Activated CD8-positive, alpha-beta memory T cell treated with anti-CD3 and anti-CD28 coated beads for 36 hours (primary cell): ENCODE results near the gene CAPN2. TPM values are rescaled to one million over a fixed set of nuclear protein-coding genes. Genes with fewer than 3 reads are reported as not detected.

Experiments used
- CTCF ChIA-PET: fragments of 350-600 bp; sonication (Branson Sonifier 250); formaldehyde crosslinking; loops from one replicate; lab custom pipeline; 2021; ENCODE audit warnings: antibody characterized with exemption; lab: Charles Lee
- POLR2A ChIA-PET: fragments of 350-600 bp; sonication (Branson Sonifier 250); formaldehyde crosslinking; loops from one replicate; lab custom pipeline; 2021; ENCODE audit warnings: antibody characterized with exemption; lab: Charles Lee
- total RNA-seq, 2 experiments: library from RNA; stranded (reverse); gene quantifications; one replicate each; pipeline ENCODE4 v1.2.3, GENCODE V29; 2021

The CAPN2 gene
- total RNA-seq, 2 experiments from 2014 or later: 59.6 to 60.2 TPM

- POLR2A ChIA-PET: no interaction called here
- CTCF ChIA-PET: interaction anchor here (1.0 kb wide), 1 partner anchor 17 kb away, joined by 5 read pairs; no protein-coding TSS in a partner anchor
Observed at GRCh38 chr1:223765719-223766340, 53.5 kb downstream of the CAPN2 start.

GRCh38 chr1:223770621-223771315, 58.4 kb downstream of the CAPN2 start:
- CTCF ChIA-PET: interaction anchor here (1.7 kb wide), 1 partner anchor 60 kb away, joined by 4 read pairs; no protein-coding TSS in a partner anchor
- POLR2A ChIA-PET: no interaction called here

DNA sequence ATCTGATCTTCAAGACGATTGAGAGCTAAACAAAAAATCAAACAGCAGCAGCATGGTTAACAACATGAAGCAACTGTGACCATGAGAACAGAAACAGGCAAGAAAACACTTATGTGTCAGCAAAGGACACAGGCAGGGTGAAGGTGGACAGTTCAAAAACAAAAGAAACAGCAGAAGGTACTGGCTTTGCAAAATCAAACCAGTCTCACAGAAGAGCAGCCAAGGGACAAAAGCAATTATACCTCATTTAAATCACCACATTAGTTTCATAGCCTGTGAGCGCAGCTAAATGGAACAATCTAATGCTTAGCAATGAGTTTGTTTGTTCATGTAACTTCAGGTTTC, 59.1 kb downstream of the CAPN2 start:
- POLR2A ChIA-PET: interaction anchor here (0.6 kb wide), 1 partner anchor 14 kb away, joined by 4 read pairs; no protein-coding TSS in a partner anchor
- CTCF ChIA-PET: interaction anchor here (1.7 kb wide), 1 partner anchor 60 kb away, joined by 4 read pairs; no protein-coding TSS in a partner anchor

DNA sequence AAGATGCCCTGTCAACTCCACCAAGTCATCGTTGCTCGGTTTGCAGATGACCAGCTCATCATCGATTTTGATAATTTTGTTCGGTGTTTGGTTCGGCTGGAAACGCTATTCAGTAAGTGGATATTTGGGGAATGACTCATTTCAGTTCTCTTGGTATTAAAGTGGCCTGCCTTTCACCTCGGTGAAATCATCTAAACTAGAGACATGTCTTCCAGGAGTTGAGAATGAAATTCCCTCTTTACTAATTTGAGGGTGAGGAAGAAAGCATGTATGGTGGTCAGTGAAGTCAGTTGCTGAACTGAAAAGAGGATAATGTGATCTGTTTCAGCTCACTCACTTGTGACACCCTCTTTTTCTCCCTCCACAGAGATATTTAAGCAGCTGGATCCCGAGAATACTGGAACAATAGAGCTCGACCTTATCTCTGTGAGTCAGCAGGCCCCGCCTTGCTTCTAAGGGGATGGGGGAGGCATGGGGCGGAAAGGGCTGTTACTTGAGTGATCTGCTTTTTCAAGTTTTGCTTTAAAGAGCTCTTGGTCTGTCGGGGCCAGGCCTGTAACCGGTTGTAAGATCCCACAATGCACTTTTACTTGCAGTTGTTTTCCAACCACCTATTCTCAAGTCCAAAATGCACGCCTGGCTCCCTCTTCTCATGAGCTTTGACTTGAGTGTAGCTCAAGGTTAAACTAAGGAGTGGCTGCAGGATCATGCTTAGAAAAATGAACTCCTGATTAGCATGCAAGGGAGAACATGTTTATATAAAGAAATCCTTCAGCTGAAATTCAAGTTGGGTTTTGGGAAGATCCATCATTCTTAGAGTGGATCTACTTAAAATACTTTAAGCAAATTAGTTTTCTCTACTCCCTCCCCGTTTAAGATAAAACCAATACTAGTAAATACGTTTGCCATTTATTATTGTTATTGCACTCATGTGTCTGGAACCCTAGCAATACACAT, 59.8 kb downstream of the CAPN2 start:
- CTCF ChIA-PET: interaction anchor here (1.0 to 1.7 kb wide), 2 partner anchors 23 to 61 kb away, joined by 3 to 4 read pairs; no protein-coding TSS in a partner anchor
- POLR2A ChIA-PET: interaction anchor here (0.6 kb wide), 1 partner anchor 14 kb away, joined by 4 read pairs; no protein-coding TSS in a partner anchor

- CTCF ChIA-PET: interaction anchor here (0.6 to 1.0 kb wide), 2 partner anchors 24 to 430 kb away, joined by 3 read pairs; no protein-coding TSS in a partner anchor
- POLR2A ChIA-PET: no interaction called here
Observed at GRCh38 chr1:223772771-223773160, 60.4 kb downstream of the CAPN2 start.

DNA sequence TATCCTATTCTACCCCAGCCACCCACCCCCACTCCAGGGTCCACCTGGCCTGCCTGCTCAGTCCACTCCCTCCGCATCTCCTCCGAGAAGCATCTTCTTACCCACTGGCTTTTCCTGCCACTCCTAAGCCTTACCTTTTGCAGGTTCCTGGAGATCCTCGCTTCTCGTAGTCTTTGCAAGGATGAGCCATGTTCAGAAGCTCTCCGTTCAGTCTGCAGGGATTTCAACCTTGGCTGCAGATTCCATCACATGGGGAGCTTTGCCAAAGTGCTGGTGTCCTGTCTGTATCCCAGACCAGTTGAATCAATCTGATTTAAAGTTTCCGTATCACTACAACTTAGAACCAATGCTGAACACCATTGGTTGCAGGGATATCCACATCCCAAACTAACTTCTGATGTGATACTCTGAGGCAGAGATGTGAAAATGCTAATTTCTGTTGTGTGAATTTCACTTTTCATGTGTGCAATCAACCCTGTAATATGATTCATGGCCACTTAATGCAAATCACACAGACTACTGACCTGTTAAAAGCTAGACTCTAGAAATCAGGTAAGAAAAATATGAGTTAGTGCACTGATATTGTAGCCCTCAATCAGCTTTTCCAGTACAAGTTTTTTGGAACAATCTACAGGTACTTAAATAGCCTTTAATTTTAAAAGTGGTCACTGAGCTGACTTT, 61.9 kb downstream of the CAPN2 start:
- ChIA-PET CTCF (interaction anchor here (1.5 kb wide), 1 partner anchor 25 kb away, joined by 5 read pairs; no protein-coding TSS in a partner anchor), POLR2A (interaction anchor here (0.6 kb wide), 1 partner anchor 143 kb away, joined by 3 read pairs; no protein-coding TSS in a partner anchor)

DNA sequence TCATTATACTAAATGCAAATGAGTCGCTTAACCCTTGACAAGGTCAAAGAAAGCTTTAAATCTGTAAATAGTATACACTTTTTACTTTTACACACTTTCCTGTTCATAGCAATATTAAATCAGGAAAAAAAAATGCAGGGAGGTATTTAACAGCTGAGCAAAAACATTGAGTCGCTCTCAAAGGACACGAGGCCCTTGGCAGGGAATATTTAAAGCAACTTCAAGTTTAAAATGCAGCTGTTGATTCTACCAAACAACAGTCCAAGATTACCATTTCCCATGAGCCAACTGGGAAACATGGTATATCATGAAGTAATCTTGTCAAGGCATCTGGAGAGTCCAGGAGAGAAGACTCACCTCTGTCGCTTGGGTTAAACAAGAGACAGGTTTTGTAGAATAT, 62.7 kb downstream of the CAPN2 start:
- CTCF ChIA-PET: interaction anchor here (1.5 kb wide), 1 partner anchor 26 kb away, joined by 5 read pairs; no protein-coding TSS in a partner anchor
- POLR2A ChIA-PET: interaction anchor here (0.6 to 1.1 kb wide), 2 partner anchors 71 to 142 kb away, joined by 3 to 4 read pairs; partner anchors contain the start of gene TP53BP2

DNA sequence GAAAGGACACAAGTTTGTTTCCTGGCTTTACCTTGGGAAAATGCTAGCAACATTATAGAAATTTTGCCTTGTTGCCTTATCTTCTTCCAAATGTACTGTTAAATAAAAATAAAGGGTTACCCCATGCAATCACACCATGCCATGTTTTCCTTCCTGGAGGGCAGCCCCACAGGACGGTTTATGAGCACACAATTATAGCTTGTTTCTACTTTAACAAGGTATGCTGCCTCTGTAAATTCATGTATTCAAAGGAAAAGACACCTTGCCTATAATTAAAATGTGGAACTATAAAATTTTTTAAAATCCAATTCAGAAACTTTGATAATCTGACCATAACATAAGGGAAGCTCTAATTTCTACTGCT, 63.4 kb downstream of the CAPN2 start:
- POLR2A ChIA-PET: interaction anchor here (1.1 kb wide), 1 partner anchor 70 kb away, joined by 4 read pairs; the partner anchor contains the start of gene TP53BP2
- CTCF ChIA-PET: interaction anchor here (0.9 to 1.5 kb wide), 2 partner anchors 12 to 26 kb away, joined by 4 to 5 read pairs; no protein-coding TSS in a partner anchor

- ChIA-PET CTCF (interaction anchor here (0.9 to 1.5 kb wide), 2 partner anchors 11 to 27 kb away, joined by 4 to 5 read pairs; no protein-coding TSS in a partner anchor), POLR2A (interaction anchor here (1.1 kb wide), 1 partner anchor 69 kb away, joined by 4 read pairs; the partner anchor contains the start of gene TP53BP2)
Observed at GRCh38 chr1:223776075-223776814, 63.9 kb downstream of the CAPN2 start.

DNA sequence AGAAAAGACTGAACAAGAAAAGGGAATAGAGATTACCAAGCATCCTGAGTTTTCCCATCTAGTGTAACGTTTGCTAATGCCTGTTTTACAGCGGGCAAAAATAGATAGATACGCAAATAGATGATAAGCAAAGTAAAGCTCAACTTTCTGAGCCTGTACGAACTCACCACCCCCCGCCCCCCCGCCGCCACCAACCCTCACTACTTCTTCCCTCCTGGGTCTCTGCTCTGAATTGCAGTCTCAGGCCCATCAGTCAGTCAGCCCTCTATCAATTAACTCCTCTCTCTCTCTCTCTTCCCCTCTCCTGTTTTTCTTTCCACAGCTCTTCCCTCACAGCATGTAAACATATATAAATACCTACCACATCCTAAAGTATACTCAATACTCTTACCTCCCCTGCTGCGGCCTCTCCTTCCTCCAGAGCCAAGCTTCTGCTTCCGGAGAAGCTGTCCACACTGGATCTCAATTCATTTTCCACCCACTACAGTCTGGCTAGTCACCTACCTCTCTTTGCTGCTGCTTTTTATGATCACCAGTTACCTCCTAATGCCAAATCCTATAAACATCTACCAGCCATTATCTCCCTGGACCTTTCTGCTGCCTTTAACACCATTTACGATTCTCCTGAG, 64.6 kb downstream of the CAPN2 start:
- CTCF ChIA-PET: no interaction called here
- POLR2A ChIA-PET: no interaction called here

- ChIA-PET POLR2A (no interaction called here), CTCF (interaction anchor here (0.8 to 1.0 kb wide), 2 partner anchors 31 to 82 kb away, joined by 3 to 4 read pairs; no protein-coding TSS in a partner anchor)
Observed at GRCh38 chr1:223780318-223780717, 68.0 kb downstream of the CAPN2 start.

- ChIA-PET POLR2A (interaction anchor here (1.0 kb wide), 1 partner anchor 11 kb away, joined by 3 read pairs; no protein-coding TSS in a partner anchor), CTCF (interaction anchor here (1.0 kb wide), 1 partner anchor 32 kb away, joined by 4 read pairs; no protein-coding TSS in a partner anchor)
Observed at GRCh38 chr1:223780949-223781348, 68.6 kb downstream of the CAPN2 start.

- POLR2A ChIA-PET: no interaction called here
- CTCF ChIA-PET: no interaction called here
Observed at GRCh38 chr1:223783676-223784075, 71.3 kb downstream of the CAPN2 start.

DNA sequence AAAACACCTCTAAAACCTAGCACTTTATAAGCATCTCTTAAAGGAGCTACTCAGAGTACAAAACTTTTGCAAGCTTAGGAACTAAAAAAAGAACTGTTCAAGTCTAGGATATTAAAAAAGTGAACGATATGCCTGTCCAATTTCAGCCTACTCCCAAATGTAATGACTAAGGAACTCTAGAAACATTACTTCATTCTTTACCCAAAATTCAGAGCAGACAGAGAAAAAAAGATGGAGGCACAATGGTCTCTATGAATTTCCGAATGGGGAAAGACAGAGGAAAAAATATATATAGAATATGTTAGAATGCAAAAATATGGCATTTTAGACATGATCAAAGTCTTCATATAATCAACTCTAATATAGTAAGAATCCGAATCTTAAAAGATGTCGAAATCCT, 72.2 kb downstream of the CAPN2 start:
- ChIA-PET POLR2A (no interaction called here), CTCF (no interaction called here)

DNA sequence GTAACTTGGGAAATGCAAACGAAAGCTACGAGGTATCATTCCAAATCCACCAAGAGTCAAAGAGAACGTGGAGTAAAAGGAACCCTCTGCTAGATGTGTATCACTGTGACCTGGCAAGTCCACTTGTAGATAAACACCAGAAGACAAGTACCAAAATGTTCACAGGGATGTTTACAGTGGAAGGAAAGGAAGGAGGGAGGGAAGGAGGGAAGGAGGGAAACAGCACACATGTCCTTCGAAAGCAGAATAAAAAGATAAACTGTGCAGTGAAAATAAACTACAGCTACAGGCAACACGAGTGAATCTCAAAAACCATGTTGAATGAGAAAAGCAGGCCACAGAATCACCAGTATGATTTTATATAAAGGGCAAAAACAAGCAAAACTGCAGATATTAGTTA, 73.5 kb downstream of the CAPN2 start:
- POLR2A ChIA-PET: no interaction called here
- CTCF ChIA-PET: no interaction called here

- CTCF ChIA-PET: no interaction called here
- POLR2A ChIA-PET: no interaction called here
Observed at GRCh38 chr1:223788746-223789415, 76.5 kb downstream of the CAPN2 start.
